NCI-H2227 (cell line): ENCODE results near the gene ELOVL7.
"Not testable (repeated sequence)": the region's sequence is repeated elsewhere in the genome, so short reads cannot be mapped to it uniquely, and the experiment has no call there.

Experiments
- DNase-seq: peaks from one replicate; lab custom pipeline; 2025; ENCODE audit not compliant: unreplicated experiment; lab: John Stamatoyannopoulos, UW

Gene ELOVL7

GRCh38 chr5:60843936-60844905 lies at the start of gene ELOVL7:
Gene ELOVL7 (minus strand): TSS chr5:60844269. CDS start chr5:60787397, 56,872 bp downstream.
- DNase-seq: peak; percentile 73

- no peak for DNase-seq
These were observed 49.5 kb upstream of the ELOVL7 start for GRCh38 chr5:60893521-60893920.

- DNase-seq: no peak
These were observed 47.6 kb upstream of the ELOVL7 start for GRCh38 chr5:60891667-60892066.

GRCh38 chr5:60888359-60889061 lies 44.4 kb upstream of the ELOVL7 start:
- DNase-seq: no peak

- DNase-seq: no peak
These were observed 43.7 kb upstream of the ELOVL7 start for GRCh38 chr5:60887746-60888145.

- DNase-seq: no peak
These were observed 43.0 kb upstream of the ELOVL7 start for GRCh38 chr5:60887096-60887495.

GRCh38 chr5:60886158-60886557 lies 42.1 kb upstream of the ELOVL7 start:
- DNase-seq: no peak

GRCh38 chr5:60883229-60883628 lies 39.2 kb upstream of the ELOVL7 start:
- no peak for DNase-seq

GRCh38 chr5:60872892-60873291 lies 28.8 kb upstream of the ELOVL7 start:
- no peak for DNase-seq

- no peak for DNase-seq
These were observed 26.8 kb upstream of the ELOVL7 start for GRCh38 chr5:60870857-60871256.

GRCh38 chr5:60860572-60860971 lies 16.5 kb upstream of the ELOVL7 start:
- DNase-seq: not testable (repeated sequence)

GRCh38 chr5:60856066-60856465 lies 12.0 kb upstream of the ELOVL7 start:
- no peak for DNase-seq

- no peak for DNase-seq
These were observed 8.9 kb upstream of the ELOVL7 start for GRCh38 chr5:60852940-60853339.

- no peak for DNase-seq
These were observed 8.2 kb upstream of the ELOVL7 start for GRCh38 chr5:60852317-60852716.

- no peak for DNase-seq
These were observed 7.6 kb upstream of the ELOVL7 start for GRCh38 chr5:60851626-60852025.

GRCh38 chr5:60846298-60846697 lies 2.2 kb upstream of the ELOVL7 start:
- DNase-seq: no peak

- no peak for DNase-seq
These were observed 608 bp downstream of the ELOVL7 start for GRCh38 chr5:60843386-60843935.

GRCh38 chr5:60842871-60843385 lies 1.1 kb downstream of the ELOVL7 start:
- no peak for DNase-seq

- DNase-seq: no peak
These were observed 2.7 kb downstream of the ELOVL7 start for GRCh38 chr5:60841361-60841760.

- no peak for DNase-seq
These were observed 7.9 kb downstream of the ELOVL7 start for GRCh38 chr5:60836131-60836530.

GRCh38 chr5:60835554-60835953 lies 8.5 kb downstream of the ELOVL7 start:
- no peak for DNase-seq

- no peak for DNase-seq
These were observed 10.5 kb downstream of the ELOVL7 start for GRCh38 chr5:60833520-60833919.
